PC-9 (cell line): ENCODE data around the gene SLC17A7. TPM values are rescaled to one million over a fixed set of nuclear protein-coding genes. Genes with fewer than 3 reads are reported as not detected.

Experiments used
- BruUV-seq: library from RNA; stranded (reverse); fragments of 400-500 nt; replicated peaks from 2 replicates; lab custom pipeline; 2021; lab: Mats Ljungman, UMichigan
- CTCF ChIA-PET: fragments of 300-600 bp; sonication (Branson Sonifier 250); formaldehyde crosslinking; loops from one replicate; lab custom pipeline; 2022; ENCODE audit warnings: antibody characterized with exemption; lab: Charles Lee
- POLR2A ChIA-PET: fragments of 300-600 bp; sonication (Branson Sonifier 250); formaldehyde crosslinking; loops from one replicate; lab custom pipeline; 2022; ENCODE audit warnings: antibody characterized with exemption; ENCODE audit not compliant: unreplicated experiment; lab: Charles Lee
- DNase-seq, 2 experiments: peaks; one replicate each; pipeline versions ENCODE4 v3.0.0 to v3.0.0-alpha.2; 2015 to 2022; ENCODE audit warnings: mixed read lengths in 1 of 2
- H2AFZ ChIP-seq: fragments of 200-600 bp; sonication (generic); 2 replicates; pipeline ENCODE4 v1.8.1; 2017; ENCODE audit warnings: antibody characterized with exemption
- H3F3A ChIP-seq: fragments of 200-600 bp; sonication (generic); 2 replicates; pipeline ENCODE4 v1.8.1; 2017; ENCODE audit warnings: antibody characterized with exemption, mild to moderate bottlenecking, low read depth; ENCODE audit not compliant: insufficient read depth
- H3K27ac ChIP-seq: fragments of 200-600 bp; sonication (generic); 2 replicates; pipeline ENCODE4 v1.6.1; 2016; ENCODE audit warnings: mixed run types
- H3K27me3 ChIP-seq: fragments of 200-600 bp; sonication (generic); 2 replicates; pipeline ENCODE4 v1.6.1; 2016; ENCODE audit warnings: low read depth, mixed run types; ENCODE audit not compliant: insufficient read depth
- H3K36me3 ChIP-seq: fragments of 200-600 bp; sonication (generic); 2 replicates; pipeline ENCODE4 v1.6.1; 2016; ENCODE audit warnings: low read depth, mixed run types
- H3K4me1 ChIP-seq: fragments of 200-600 bp; sonication (generic); replicated peaks from 2 replicates; pipeline ENCODE4 v1.6.1; 2016; ENCODE audit warnings: mixed run types; ENCODE audit not compliant: insufficient read depth
- H3K4me2 ChIP-seq: fragments of 200-600 bp; sonication (generic); 2 replicates; pipeline ENCODE4 v1.6.1; 2017; ENCODE audit warnings: mixed run types
- H3K4me3 ChIP-seq: fragments of 200-600 bp; sonication (generic); 2 replicates; pipeline ENCODE4 v1.6.1; 2016; ENCODE audit warnings: mixed run types
- H3K79me2 ChIP-seq: fragments of 200-600 bp; sonication (generic); 2 replicates; pipeline ENCODE4 v1.6.1; 2017; ENCODE audit warnings: low read depth, mixed run types
- H3K9me2 ChIP-seq: fragments of 200-600 bp; sonication (generic); 2 replicates; pipeline ENCODE4 v1.8.1; 2017; ENCODE audit warnings: mild to moderate bottlenecking; ENCODE audit not compliant: insufficient read depth
- H3K9me3 ChIP-seq: fragments of 200-600 bp; sonication (generic); 2 replicates; pipeline ENCODE4 v1.8.1; 2016; ENCODE audit warnings: low read depth; ENCODE audit not compliant: insufficient read depth
- H4K20me1 ChIP-seq: fragments of 200-600 bp; sonication (generic); 2 replicates; pipeline ENCODE4 v1.8.1; 2017; ENCODE audit not compliant: insufficient read depth
- CTCF ChIP-seq: fragments of 200-600 bp; sonication (generic); conservative IDR thresholded peaks from 2 replicates; pipeline ENCODE4 v1.6.1; 2017; ENCODE audit warnings: mixed run types, antibody characterized with exemption, mild to moderate bottlenecking, moderate library complexity
- EZH2 ChIP-seq: fragments of 200-600 bp; sonication (generic); IDR thresholded peaks from 2 replicates; pipeline ENCODE4 v1.8.0; 2017; ENCODE audit warnings: antibody characterized with exemption, low read depth
- intact Hi-C: fragments of 100-400 bp; cut with micrococcal nuclease; formaldehyde crosslinking; loops from one replicate; pipeline ENCODE4 v1.10.0; 2022; ENCODE audit not compliant: unreplicated experiment
- total RNA-seq: library from RNA; stranded (reverse); gene quantifications from 2 replicates; pipeline ENCODE4 v1.2.3, GENCODE V29; 2021

The SLC17A7 gene
- total RNA-seq, 1 experiment from 2014 or later = 0.68 TPM

- H3K27me3 ChIP-seq = peaks cover 6% of the 10 kb centered on the region; the same call in 1 of the 2 replicates
- TF ChIP-seq EZH2 = no peak
- TF ChIP-seq CTCF = no peak
- no peaks in the 10 kb centered on the region for H4K20me1 ChIP-seq
- no TSS peak for BruUV-seq
- CTCF ChIA-PET = no interaction called here
- POLR2A ChIA-PET = no interaction called here
- H3K9me3 ChIP-seq = no peaks in the 10 kb centered on the region
- no peaks in the 10 kb centered on the region for H3F3A ChIP-seq
- H3K4me3 ChIP-seq = no peak overlapping the region
- H3K4me1 ChIP-seq = no peaks in the 10 kb centered on the region
- no peak overlapping the region for H2AFZ ChIP-seq
- no peak overlapping the region for H3K4me2 ChIP-seq
- intact Hi-C loops = no loop called here
- no peaks in the 10 kb centered on the region for H3K79me2 ChIP-seq
- H3K9me2 ChIP-seq = no peaks in the 10 kb centered on the region
- H3K36me3 ChIP-seq = no peaks in the 10 kb centered on the region
- H3K27ac ChIP-seq = no peak overlapping the region
- no peak for DNase-seq
These were observed 44.4 kb downstream of the SLC17A7 start for GRCh38 chr19:49396738-49397505.

- Histone ChIP-seq H3K9me2 (no peaks in the 10 kb centered on the region), H2AFZ (no peak overlapping the region), H3F3A (peaks cover 8% of the 10 kb centered on the region; the same call in 1 of the 2 replicates), H3K4me1 (no peaks in the 10 kb centered on the region), H3K27ac (no peak overlapping the region), H3K27me3 (peaks cover 8% of the 10 kb centered on the region), H3K79me2 (no peaks in the 10 kb centered on the region), H3K4me2 (no peak overlapping the region), H3K4me3 (no peak overlapping the region), H3K9me3 (no peaks in the 10 kb centered on the region), H3K36me3 (no peaks in the 10 kb centered on the region), H4K20me1 (no peaks in the 10 kb centered on the region)
- TF ChIP-seq CTCF (no peak), EZH2 (no peak)
- BruUV-seq = no TSS peak
- DNase-seq = no peak
- intact Hi-C loops = no loop called here
- POLR2A ChIA-PET = no interaction called here
- CTCF ChIA-PET = no interaction called here
These were observed 45.5 kb downstream of the SLC17A7 start for GRCh38 chr19:49395581-49396407.

- DNase-seq = no peak
- Histone ChIP-seq H3K4me2 (no peak overlapping the region), H3K79me2 (no peaks in the 10 kb centered on the region), H2AFZ (no peak overlapping the region), H4K20me1 (no peaks in the 10 kb centered on the region), H3K9me3 (no peaks in the 10 kb centered on the region), H3K4me3 (no peak overlapping the region), H3K27ac (no peak overlapping the region), H3K36me3 (no peaks in the 10 kb centered on the region), H3F3A (peaks cover 8% of the 10 kb centered on the region; the same call in 1 of the 2 replicates), H3K4me1 (no peaks in the 10 kb centered on the region), H3K9me2 (no peaks in the 10 kb centered on the region), H3K27me3 (peaks cover 22% of the 10 kb centered on the region)
- CTCF ChIA-PET = no interaction called here
- intact Hi-C loops = loop anchor here (2.0 to 5.0 kb wide), 2 partner anchors 153 to 283 kb away; partner anchors contain the start of gene PRMT1
- no TSS peak for BruUV-seq
- TF ChIP-seq EZH2 = no peak
- TF ChIP-seq CTCF = no peak
- POLR2A ChIA-PET = no interaction called here
These were observed 47.4 kb downstream of the SLC17A7 start for GRCh38 chr19:49393881-49394280.
